ENCODE measurements around the gene TSPEAR.

Gene TSPEAR

DNA sequence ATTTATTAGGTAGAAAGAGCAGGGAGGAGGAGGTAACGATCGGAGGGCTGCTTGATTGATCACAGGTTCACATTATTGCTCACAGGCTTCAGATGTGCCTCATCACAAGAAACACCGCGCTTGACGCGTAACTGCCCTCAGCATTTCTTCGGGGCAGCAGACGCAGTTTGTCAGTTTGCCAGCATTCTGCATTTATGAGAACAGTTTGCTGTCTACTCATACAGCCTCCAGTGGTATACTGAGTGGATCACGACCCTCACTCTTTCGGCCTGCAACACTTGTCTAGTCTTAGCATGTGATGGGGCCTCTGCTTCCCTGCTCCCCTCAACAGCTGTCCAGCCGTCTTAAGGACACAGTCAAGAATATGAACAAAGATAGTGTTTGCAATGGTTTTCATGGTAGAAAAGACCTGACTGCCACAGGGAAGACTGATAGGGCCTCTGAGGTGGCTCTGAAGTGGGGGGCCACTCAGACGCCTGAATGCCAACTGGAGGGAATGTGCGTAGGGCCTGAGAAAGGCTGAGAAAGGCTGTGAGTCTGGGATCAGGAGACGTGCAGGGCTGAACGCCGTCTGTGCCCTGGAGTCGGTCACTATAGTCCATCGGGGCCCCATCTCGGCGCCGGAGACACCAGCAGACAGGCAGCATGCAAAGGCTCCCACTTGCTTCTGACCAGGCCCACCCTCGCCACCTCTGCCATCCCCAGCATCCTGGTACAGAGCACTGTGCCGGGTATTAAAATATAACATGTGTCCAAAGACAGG is 45.2 kb upstream of the TSPEAR start:
- TF ChIP-seq, protein P1, sequence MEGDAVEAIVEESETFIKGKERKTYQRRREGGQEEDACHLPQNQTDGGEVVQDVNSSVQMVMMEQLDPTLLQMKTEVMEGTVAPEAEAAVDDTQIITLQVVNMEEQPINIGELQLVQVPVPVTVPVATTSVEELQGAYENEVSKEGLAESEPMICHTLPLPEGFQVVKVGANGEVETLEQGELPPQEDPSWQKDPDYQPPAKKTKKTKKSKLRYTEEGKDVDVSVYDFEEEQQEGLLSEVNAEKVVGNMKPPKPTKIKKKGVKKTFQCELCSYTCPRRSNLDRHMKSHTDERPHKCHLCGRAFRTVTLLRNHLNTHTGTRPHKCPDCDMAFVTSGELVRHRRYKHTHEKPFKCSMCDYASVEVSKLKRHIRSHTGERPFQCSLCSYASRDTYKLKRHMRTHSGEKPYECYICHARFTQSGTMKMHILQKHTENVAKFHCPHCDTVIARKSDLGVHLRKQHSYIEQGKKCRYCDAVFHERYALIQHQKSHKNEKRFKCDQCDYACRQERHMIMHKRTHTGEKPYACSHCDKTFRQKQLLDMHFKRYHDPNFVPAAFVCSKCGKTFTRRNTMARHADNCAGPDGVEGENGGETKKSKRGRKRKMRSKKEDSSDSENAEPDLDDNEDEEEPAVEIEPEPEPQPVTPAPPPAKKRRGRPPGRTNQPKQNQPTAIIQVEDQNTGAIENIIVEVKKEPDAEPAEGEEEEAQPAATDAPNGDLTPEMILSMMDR (IDR thresholded peaks at IDR 0.05; ENCODE audit: low read length, missing control alignments) = no peak
- no peak overlapping the region for H3K4me3 ChIP-seq (replicated peaks; ENCODE audit: low read depth, low read length)
- no peak for DNase-seq (ENCODE audit: low read depth)

DNA sequence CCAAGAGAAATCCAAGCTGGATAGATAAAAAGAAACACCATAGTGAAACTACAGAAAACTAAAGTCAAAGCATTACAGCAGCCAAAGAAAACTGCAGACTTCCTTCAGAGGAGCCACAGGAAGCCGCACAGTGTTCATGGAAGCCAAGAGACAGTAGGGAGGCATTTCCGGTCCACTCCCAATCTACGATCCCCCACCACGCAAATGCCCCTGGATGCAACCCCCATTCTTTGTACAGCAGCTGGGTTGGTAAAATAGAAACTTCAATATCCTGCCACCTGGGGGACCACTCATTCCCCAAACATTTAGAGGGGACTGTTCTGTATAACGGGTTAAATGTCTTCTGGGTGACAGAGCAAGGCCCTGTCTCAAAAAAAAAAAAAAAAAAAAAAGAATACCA is 43.9 kb upstream of the TSPEAR start:
- H3K4me3 ChIP-seq (replicated peaks; ENCODE audit: low read depth, low read length) = no peak overlapping the region
- peak; percentile 86 for DNase-seq (ENCODE audit: low read depth)
- TF ChIP-seq, protein P1 (IDR thresholded peaks at IDR 0.05; ENCODE audit: low read length, missing control alignments) = no peak

DNA sequence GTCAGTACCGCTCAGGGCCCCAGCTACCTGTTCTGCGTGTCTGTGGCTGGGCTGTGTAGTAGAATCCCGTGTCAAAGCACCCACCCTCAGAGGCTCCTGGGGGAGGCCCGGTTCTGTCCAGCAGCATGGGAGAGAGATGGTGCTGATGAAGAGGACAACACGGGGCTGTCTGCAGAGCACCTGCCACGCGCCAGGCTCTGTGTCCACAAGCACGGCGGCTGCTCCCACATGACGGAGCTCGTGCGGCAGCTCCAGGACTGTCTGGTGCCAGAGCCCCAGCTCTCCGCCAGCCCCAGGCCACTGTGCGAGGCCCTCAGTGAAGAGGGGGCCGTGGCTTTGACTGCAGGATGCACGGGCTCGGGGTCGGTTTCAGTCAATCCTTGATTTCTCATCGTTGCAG is 42.0 kb upstream of the TSPEAR start:
- H3K4me3 ChIP-seq (replicated peaks; ENCODE audit: low read depth, low read length) = no peak overlapping the region
- no peak for DNase-seq (ENCODE audit: low read depth)
- TF ChIP-seq, protein P1 (IDR thresholded peaks at IDR 0.05; ENCODE audit: low read length, missing control alignments) = no peak

DNA sequence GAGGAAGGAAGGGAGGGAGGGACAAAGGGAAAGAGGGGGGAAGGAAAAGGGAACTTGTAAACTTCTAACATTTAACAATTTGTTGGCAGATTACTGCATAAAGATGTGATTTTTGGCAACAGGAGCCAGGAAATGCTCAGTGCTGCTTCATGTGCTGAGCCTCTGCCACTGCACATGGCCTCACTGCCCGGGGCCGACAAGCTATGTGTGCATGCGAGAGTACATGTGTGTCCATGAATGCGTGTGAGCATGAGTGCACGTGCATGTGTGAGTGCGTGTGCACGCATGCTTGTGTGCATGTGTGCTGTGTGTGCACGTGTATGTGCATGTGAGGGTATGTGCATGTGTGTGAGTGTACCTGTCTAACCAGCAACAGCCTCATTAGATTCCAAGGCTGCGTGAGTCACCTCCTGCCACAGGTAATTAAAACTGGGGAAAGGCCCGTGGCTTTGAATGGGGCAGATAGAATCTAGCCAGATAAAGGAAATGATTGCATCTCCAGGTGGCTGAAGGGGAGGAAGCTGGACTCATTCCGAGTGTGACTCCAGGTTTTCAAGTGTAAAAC is 41.4 kb upstream of the TSPEAR start:
- H3K4me3 ChIP-seq (replicated peaks; ENCODE audit: low read depth, low read length) = no peak overlapping the region
- TF ChIP-seq, protein P1 (IDR thresholded peaks at IDR 0.05; ENCODE audit: low read length, missing control alignments) = peak; percentile 12
- peak; percentile 45 for DNase-seq (ENCODE audit: low read depth)

DNA sequence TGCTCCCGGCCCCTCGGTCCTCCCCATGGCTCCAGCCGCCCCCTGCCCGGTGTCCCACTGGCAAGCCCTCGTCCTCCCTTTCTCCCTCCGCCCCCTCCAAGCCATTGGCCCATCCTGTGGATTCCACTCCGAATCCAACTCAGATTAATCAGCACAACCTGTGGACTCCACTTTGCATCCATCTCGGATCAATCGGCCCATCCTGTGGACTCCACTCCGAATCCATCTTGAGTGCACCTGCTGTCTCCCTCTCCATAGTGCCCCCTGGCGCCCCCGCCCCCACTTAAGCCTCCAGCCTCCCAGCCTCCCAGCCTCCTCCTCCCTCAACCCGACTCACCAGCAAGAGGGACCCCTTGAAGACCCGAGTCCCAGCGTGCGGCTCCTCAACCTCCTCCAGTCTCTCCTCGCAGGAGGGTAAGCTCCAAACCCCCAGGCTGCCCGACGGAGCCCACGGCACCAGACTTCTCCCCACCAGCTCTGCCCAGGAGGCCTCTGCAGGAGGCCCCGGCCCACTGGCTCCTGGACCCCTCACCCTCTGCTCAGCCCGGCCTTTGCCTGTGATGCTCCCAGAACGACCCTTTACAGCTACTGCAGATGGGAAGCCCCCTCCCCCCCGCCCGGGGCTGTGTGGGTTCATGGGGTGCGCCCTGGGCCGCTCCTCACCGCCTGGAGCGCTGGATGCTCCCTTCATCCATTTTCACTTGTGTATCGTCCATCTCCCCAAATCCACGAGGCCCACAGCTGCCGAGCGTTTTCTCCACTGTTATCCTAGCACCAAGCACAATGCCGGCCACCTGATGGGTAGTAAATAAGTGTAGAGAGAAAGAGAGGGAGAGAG is 40.6 kb upstream of the TSPEAR start:
- H3K4me3 ChIP-seq (replicated peaks; ENCODE audit: low read depth, low read length) = no peak overlapping the region
- DNase-seq (ENCODE audit: low read depth) = no peak
- TF ChIP-seq, protein P1 (IDR thresholded peaks at IDR 0.05; ENCODE audit: low read length, missing control alignments) = no peak

DNA sequence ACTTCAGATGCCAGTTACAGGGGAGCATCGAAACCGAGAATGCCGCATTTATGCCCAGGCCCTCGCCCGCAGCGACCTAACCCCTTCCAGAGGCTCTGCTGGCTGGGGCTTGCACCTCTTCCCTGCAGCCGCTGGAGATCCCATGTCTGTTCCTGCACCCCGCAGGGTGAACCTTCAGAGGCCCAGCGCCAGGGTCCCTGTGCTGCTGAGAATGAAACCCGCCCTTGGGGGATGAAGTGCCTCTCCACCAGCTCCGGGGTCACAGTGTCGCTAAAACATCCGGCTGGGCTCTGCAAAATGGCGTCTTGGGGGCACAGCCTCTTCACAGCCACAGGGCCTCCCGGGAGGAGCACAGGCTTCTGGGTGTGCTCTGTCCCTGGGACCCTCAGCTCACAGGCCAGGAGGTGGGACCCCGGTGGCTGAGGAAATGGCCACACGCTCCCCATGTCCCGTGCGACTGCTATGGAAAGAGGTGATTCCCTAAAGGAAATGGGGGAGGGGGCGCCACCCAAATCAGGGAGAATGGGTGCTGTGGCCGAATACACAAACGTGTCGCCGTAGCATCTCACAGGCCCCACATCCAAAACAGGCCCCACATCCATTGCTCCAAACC is 39.9 kb upstream of the TSPEAR start:
- no peak overlapping the region for H3K4me3 ChIP-seq (replicated peaks; ENCODE audit: low read depth, low read length)
- DNase-seq (ENCODE audit: low read depth) = no peak
- TF ChIP-seq, protein P1 (IDR thresholded peaks at IDR 0.05; ENCODE audit: low read length, missing control alignments) = no peak

Measured in fibroblast of pulmonary artery (primary cell).